ENCODE data around the gene RASSF4.

Gene RASSF4

GRCh38 chr10:44947371-44948152, 12.0 kb upstream of the RASSF4 start:
- in situ Hi-C loops (cut with MboI; ENCODE audit: low sequenced_read_pairs): no loop called here

DNA sequence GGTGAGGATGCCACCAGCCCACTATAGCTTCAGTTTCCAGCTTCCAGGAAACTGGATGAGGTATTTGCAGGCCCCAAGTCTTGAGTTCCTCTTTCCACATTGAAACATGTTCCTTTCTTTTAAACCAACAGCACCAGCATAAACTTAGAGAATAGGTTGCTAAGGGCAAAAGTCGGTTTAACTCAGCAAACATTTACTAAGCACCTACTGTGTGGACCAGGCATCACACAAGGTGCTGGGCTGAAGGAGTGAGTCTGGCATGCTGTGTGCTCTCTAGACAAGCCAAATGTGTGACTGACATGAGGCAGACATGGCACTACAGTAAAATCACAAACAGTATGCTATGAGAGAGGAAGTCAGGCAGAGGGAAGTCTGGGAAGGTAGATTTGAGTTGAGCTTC, 11.0 kb upstream of the RASSF4 start:
- in situ Hi-C loops (cut with MboI; ENCODE audit: low sequenced_read_pairs): no loop called here

GRCh38 chr10:44949127-44949802, 10.3 kb upstream of the RASSF4 start:
- in situ Hi-C loops (cut with MboI; ENCODE audit: low sequenced_read_pairs): no loop called here

- in situ Hi-C loops (cut with MboI; ENCODE audit: low sequenced_read_pairs): no loop called here
Observed at GRCh38 chr10:44949915-44950314, 9.7 kb upstream of the RASSF4 start.

DNA sequence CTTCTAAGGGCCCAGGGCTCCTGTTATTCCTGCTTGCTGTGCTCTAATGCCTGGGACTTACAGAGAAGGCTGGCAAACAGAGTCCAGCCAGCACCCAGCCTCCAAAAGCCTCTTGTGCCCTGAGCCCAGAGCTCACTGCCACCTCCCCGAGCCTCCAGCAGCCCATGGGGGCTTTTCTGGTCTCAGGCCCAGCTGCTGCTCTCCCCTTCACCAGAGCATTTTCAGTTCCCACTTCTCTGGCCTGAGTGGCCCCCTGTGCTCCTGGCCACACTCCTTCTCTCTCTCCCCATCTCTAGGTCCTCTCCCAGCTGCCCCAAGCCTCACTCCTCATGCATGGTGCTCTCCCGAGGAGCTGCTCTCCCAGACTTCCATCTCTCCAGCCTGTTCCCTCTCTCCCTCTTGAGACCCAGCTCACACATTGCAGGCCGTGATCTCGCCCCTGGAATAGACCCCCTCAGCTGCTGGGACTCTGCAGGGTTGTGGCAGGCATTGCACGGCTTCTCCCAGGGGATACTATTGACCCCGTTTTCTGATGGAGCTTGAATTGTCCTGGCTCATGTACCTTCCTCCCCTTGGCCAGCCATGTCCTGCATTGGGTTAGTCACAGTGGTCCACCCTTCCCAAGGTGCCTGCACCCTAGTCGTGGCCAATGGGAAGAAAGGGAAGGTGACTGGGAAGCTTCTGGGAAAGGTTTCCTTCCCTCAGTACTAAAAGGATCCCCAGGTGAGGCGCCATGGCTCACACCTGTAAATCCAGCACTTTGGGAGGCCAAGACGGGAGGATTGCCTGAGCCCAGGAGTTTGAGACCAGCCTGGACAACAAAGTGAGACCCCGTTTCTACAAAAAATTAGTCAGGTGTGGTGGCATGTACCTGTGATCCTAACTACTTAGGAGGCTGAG, 9.0 kb upstream of the RASSF4 start:
- in situ Hi-C loops (cut with MboI; ENCODE audit: low sequenced_read_pairs): no loop called here

DNA sequence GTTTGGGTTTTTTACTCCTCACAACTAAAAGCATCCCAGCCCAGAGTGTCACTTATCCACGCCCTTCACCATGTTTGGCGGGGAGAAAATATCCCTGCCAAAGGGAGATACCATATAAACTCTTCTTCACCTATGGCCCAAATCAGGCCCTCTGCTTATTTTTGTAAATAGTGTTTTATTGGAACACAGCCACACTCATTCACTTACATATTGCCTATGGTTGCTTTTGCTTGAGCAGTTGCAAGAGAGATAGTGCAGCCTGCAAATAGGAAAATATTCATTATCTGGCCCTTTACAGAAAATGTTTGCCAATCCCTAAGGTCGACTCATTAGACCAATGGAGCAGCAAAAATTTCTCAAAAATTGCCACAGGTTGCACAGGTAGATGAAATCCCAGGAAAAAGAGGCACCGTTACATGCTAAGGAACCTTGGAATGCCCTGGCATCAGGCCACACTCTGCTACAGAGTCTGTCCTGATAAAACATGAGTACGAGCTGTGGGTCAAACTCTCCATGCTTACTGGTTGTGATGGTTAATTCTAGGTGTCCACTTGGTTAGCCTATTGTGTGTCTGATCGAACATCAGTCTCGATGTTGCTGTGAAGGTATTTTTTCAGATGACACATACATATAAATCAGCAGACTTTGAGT, 7.9 kb upstream of the RASSF4 start:
- in situ Hi-C loops (cut with MboI; ENCODE audit: low sequenced_read_pairs): no loop called here

DNA sequence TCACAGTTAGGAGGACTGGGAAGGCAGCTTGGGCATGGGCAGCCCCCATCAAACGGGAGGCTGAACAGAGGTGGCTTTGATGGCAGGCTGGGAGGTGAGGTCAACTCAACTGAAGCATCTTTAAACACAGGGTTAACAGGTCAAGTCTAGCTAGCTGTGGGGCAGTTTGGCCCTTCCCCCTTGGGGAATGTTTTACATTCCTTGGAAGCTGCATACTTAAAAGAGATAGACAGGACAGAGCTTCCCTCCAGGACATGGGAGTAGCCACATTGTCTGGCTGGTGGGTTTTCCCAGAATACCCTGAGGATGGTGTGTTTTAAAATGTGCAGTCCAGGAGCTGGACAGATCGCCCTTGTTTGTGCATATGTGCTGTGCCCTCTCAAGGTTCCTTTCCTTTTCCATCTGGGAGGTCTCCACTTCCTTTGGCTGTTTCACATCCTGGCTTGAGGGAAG, 6.8 kb upstream of the RASSF4 start:
- in situ Hi-C loops (cut with MboI; ENCODE audit: low sequenced_read_pairs): no loop called here

DNA sequence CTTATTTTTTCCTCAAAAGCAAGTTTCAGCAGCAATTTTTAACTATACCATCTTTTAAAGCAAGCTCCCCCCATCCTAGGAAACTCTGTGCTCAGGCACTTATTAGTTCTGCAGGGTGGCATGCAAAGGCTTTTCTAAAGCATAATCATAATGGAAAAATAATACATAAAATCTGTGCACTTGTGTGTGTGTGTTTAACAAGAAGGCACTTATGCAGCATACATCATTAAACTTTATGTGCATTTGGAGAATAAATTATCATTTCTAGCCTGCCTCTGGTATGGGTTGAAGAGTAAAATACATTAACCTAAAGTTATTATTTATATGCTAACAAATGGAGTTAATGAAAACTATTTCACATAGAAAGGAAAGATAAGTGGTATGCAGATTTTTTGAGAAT, 5.6 kb upstream of the RASSF4 start:
- in situ Hi-C loops (cut with MboI; ENCODE audit: low sequenced_read_pairs): no loop called here

DNA sequence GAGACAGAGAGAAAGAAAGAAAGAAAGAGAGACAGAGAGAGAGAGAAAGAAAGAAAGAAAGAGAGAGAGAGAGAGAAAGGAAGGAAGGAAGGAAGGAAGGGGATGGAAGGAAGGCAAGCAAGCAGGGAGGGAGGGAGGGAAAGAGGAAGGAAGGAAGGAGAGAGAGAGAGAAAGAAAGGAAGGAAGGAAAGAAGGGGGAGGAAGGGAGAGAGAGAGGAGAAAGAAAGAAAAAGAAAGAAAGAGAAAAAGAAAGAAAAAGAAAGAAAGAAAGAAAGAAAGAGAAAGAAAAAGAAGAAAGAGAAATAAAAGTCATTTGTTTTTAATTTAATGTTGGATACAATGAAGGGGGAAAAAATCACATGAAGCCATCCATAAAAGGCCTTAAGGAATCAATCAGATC, 4.6 kb upstream of the RASSF4 start:
- in situ Hi-C loops (cut with MboI; ENCODE audit: low sequenced_read_pairs): no loop called here

- in situ Hi-C loops (cut with MboI; ENCODE audit: low sequenced_read_pairs): no loop called here
Observed at GRCh38 chr10:44955413-44956070, 4.1 kb upstream of the RASSF4 start.

GRCh38 chr10:44956226-44956625, 3.4 kb upstream of the RASSF4 start:
- in situ Hi-C loops (cut with MboI; ENCODE audit: low sequenced_read_pairs): no loop called here

- in situ Hi-C loops (cut with MboI; ENCODE audit: low sequenced_read_pairs): no loop called here
Observed at GRCh38 chr10:44956717-44957706, 2.6 kb upstream of the RASSF4 start.

GRCh38 chr10:44958196-44958897, 1.3 kb upstream of the RASSF4 start:
- in situ Hi-C loops (cut with MboI; ENCODE audit: low sequenced_read_pairs): no loop called here

DNA sequence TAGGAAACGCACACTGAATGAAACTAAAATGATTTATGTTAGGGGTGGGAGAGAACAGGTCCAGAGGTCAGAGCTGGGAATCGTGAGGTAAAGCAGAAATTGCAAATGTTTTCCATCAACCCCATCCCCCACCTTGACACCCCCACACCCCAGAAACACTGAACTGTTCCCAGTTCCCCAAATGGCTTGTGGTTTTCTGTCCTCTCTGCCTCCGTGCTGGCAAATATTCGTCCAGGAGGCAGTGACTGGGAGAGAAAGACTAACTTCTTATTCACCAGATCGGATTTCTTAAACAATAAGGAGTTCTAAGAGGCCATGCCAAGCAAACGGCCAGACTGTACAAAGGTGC, 730 bp upstream of the RASSF4 start:
- in situ Hi-C loops (cut with MboI; ENCODE audit: low sequenced_read_pairs): no loop called here

DNA sequence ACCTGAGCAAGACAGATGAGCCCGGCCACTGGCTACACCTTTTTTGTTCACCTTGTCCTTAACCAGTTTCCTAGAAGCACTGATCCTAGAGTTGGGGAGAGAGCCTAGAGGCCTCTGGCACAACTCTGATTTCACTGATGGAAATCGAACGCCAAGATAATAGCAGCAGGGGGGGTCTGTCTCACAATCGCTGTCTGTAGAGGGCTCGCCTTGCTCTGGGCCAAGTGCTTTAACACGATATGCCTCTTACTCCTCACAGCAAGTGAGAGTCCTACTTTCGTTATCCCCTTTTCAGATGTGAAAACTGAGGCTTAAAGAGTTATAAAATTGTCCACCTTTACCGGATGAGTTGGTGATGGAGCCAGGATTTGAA, 472 bp downstream of the RASSF4 start:
- in situ Hi-C loops (cut with MboI; ENCODE audit: low sequenced_read_pairs): no loop called here

DNA sequence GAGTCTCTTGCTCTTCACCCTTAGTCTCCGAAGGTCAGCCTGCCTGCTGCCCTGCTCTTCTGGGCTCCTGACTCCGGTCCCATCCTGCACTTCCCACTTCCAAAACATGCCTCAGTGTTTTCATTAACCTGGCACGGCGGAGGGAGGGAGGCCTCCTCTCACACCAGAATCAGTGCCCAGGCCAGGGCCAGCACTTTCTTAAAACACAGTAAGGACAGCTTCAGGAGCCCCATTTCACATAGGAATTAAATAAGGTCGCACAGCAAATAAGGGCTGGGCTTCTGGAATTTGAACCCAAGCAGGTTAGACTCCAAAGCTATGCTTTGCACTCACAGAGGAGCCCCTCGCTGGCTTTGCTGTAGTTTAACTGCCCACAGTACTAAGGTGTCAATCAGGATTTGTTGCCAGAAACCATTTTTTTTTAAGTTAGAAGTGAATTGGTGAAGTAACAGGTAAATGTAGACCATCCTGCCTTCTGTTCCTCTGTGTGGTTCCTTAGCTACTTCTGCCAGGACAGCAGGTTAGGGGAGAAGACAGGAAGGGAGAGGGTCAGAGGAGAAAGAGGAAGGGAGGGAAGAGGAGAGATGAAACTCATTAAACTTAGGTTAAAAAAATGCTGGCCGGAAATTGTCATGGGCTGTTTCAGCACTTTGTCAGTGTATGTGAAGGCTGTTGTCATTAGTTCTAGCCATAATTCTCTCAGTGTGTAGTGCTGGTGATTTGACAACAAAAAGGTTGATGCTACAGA, 1.1 kb downstream of the RASSF4 start:
- in situ Hi-C loops (cut with MboI; ENCODE audit: low sequenced_read_pairs): no loop called here

DNA sequence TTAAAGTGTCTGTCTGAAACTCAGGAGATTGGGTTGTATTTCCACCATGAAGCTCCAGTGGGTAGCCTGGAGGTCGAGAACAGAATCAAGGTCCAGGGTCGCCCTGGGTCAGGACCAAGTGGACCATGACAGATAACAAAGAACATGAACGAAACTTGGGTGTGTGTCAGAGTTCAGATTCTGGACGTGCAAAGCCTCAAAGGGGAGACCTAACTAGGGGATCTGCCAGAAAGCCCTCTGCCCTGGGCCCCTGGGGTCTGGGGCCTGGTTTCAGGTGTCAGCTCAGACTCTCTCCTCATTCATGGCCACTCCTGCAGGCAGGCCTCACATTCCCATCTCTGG, 1.6 kb downstream of the RASSF4 start:
- in situ Hi-C loops (cut with MboI; ENCODE audit: low sequenced_read_pairs): no loop called here
